Stimulated activated CD4-positive, alpha-beta T cell treated with anti-CD3 and anti-CD28 coated beads, Interleukin-4, amount 100 ng/mL, for 24 hours (primary cell): ENCODE data around the gene TRPC4.

Experiments
- DNase-seq: peaks from one replicate; pipeline ENCODE4 v3.0.0-alpha.2; 2020

TRPC4 gene

DNA sequence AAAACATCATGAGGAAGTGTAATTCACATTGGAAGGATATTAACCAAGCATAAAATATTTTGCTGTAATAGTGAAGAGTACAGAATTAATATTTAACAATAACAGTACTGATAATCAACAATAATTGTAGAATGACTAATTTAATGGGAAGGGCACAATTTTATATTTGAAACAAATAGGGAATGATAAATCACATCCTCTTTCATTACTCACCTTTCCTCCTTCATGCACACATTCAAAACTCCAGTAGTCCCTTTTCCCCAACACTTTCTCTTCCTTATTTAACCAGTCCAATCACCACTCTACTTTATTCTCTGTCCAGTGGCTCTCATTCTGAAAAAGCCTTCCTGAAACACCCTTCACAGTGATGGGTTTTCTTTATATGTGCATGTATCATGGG, 160.3 kb downstream of the TRPC4 start:
- no peak for DNase-seq

DNA sequence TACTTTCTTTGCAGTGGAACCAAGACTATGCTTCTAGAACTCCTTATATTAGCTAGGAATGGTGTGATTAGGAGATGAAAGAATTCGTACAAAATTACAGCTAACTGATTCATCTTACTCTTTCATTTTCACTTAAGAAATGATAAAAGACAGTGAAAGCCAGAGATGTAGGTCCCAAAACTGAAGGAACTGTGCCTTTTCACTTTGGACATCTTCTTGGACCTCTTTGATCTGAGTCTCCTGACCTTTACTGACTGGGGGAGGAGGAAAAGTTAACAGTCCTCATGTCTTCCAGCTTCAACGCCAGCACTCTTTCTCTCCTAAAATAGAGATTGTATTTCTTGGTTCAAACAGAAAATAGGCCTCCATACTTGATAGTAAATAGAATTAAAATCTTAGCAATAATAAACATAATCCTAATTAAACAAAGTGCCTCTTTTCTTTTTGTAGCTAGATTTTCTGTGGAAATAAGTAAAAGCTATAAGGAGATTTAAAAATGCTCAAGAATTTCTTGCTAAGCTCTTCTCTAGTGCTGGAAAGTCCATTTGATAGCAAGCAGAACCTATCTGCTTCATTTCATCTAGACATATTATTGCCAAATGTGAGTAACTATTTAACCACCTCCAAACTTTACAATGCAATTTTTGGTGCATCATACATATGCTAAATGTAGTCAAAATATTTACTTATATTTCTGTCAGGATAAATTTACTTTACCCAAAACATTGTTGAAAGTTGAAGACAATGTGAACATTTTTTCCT, 161.7 kb downstream of the TRPC4 start:
- no peak for DNase-seq

DNA sequence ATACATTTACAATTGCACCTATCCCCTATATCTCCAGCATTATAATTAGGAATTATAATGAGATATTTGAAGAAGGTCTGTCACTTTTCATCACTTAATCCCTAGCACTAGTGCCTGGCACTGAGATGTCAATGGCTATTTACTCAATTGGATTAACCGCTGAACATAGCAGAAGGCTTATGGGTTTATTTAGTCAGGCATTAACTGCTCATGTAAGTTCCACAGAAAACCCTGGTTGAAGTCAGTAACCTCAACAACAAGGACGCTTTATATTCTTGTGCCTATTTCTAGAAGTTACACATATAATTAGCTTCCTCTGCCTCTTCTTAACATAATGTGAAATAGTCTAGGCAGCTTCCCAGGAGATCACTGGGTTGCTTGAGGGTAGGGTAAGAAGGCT, 163.5 kb downstream of the TRPC4 start:
- DNase-seq: no peak

DNA sequence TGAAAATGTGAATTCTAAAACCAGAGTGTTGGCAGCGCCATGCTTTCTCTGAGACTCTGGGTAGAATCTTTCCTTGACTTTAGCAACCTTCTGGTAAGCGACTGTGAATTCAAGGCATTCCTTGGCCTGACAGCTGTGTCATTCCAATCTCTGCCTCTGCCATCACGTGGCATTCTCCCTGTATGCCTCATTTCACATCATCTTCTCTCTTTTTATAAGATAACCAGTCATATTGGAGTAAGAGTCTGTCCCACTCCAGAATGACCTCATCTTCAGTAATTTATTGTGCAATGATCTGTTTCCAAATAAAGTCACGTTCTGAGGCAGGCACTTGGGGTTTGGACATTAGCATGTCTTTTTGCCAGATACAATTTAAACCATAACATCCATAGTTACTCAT, 167.6 kb downstream of the TRPC4 start:
- DNase-seq: no peak

DNA sequence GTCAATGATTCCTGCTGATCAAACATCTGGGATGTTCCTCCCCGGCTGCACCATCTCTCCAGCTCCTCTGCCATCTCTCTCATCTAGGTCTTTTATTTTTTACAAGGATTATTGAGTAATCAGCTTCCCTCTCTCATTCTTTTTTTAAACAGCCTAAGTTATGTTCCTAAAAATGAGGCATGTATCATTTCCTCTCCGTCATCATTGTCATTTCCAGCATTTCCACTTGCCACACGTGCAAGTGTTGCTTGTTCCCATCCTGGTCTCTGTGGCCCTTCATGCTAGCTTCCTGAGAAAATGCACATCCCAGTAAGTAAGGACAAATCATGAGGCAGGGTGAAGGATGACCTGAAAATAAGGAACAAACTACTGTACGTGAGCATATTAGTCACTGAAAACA, 168.3 kb downstream of the TRPC4 start:
- no peak for DNase-seq

DNA sequence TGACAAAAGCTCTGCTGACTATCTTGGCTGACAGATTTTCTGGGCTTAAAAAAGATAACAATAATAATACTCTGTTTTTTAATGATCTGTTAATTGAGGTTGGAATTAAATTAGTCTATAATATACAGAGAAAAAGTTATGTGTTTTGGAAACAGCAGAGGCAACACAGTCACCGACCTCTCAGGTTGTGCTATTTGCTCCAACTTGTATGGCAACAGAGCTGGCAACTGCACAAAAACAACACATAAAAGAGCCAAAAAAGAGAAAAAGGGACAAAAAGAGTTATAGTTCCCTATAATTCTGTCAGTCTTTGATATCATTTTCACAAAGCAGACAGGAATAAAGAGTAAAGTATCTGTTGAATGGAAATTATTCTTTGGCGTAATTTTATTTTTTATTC, 168.7 kb downstream of the TRPC4 start:
- no peak for DNase-seq

DNA sequence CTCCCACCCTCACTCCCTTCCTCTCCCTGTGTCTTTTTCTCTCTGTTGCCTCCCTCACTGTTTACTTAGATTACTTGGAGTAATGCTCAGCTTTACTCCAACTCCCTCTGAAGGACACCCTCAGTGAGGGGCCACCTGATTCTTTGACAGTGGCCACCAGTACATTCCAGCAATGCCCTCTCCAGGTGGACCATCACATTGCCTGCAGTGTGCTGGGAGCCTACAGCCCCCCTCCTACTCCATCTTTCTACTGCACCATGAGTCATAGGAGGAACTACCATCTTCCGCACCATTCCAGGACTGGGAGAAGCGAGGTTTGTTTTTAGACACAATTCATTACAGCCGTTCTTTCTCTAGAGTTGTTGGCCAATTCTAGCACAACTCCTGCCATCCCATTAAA, 174.4 kb downstream of the TRPC4 start:
- DNase-seq: no peak

DNA sequence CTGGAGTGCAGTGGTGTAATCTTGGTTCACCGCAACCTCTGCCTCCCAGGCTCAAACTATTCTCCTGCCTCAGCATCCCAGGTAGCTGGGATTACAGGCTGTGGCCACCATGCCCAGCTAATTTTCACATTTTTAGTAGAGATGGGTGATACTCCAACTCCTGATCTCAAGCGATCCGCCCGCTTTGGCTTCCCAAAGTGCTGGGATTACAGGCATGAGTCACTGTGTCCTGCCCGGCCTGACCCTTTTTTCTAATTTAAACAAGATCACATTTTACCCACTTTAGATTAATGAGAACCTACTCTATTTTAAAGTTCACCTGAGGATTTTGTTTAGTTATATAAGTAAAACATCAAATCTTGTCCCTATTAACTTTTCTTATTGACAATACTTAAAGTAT, 179.2 kb downstream of the TRPC4 start:
- DNase-seq: no peak

DNA sequence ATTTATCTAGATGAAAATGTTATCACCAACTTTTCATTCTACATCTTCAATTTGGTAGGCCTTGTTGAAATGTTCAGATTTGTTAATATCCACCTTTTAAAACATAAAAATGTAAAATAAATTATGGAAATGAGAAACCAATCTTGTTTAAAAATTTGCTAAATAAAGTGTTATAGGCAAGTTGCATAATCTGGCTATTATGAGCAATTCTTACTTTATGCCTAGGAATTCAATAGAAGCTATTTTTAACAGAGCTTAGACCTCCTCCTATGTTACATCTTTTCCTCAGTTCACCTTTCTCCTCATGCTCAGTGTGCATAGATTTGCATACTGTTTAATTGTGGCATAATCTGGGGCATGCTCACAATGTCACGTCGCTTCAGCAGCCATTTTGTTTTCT, 183.1 kb downstream of the TRPC4 start:
- DNase-seq: no peak

DNA sequence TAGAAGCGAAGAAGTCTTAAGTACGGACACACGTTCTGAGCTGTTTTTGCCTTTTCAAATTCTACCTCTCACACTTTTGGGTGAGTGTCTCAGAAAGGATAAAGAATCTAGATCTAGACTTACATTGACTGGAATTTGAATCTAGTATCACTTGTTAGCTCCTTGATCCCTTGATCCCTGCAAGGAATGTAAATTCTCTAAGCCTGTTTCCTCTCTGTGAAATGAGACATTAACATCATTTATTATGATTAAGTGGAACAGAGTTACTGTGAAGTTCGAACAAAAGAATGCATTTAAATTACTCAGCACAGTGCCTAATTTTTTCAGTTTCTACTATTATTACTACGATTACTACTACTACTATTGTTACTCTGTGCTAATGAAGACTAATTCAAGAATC, 184.4 kb downstream of the TRPC4 start:
- no peak for DNase-seq

DNA sequence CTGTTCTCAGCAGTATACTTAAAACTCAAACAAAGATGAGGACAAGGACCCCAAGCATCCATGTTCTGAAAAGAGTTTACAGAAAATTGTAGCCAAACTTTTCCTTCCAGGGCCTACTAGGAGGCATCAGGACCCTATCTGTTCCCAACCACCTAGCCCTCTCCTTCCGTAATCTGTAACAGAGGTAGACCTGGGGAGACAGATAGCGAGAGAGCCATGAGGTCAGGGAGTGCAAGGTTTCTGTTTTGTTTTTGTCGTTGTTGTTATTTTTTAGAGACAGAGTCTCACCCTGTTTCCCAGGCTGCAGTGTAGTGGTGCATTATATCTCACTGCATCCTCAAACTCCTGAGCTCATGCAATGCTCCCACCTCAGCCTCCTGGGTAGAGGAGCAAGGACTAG, 187.1 kb downstream of the TRPC4 start:
- DNase-seq: no peak

DNA sequence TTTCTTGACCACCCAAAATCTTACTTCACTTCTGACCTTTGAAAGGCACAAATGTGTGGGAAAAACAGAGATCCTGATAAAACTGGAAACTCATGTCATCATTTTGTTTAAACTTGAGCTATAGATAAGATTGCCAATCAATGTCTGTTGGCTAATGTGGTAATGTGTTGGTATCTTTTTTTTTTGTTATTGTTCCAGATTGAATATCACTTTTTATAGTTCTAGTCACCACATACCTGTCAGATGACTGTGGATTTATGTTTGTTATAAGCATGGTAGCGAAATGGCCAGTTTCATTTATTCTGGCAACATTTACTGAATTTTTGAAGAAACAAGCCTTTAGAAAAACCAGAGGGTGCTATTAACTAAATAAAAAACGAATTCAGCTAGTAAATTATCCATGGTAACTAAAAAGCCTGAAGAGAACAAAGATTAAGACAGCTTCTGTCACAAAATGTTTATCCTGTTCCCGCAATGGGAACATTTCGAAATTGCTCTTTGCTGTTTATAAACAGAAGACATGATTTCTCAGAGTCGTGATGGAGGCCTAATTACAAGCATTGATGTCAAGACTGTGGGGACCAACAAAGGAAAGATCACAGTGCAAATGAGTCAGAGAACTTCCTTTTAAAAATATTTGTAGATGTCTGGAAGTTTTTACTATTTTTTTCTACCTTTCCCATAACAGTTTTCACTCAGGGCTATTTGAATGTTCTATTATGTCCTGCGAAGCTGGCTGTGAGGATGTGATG, 188.1 kb downstream of the TRPC4 start:
- no peak for DNase-seq

DNA sequence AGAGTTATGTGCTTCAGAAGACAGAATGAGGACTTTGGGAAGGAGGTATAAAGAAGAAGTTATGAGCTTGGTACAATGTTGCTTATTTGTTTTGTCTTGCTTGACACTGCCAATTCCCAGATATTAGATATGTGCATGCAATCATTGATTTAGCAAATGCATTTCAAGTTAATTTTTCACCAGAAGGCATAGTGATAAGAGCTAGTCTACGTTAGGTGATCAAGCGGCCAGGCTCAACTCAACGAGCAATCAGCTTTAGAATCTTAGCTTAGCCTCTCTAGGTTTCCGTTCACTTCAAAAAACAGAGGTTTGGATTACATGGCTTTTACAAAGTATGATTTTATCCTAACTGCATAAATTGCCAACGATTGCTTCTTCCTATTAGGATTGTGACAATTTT, 189.4 kb downstream of the TRPC4 start:
- no peak for DNase-seq

DNA sequence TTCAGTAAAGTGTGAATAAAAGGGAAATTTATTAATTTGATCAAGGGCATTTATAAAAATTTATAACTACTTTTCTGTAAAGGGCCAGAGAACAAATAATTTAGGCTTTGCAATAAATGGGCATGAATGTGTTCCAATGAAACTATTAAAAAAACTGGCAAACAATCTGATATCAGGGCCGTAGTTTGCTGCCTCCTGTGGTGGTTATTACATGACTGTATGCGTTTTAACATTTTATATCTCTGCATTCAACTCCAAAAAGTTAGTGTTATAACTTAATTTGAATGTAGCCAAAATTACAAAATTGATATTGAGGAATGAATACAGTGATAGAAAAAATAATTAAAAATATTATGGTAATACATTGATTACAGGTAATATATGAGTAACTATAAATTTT, 190.5 kb downstream of the TRPC4 start:
- DNase-seq: no peak

DNA sequence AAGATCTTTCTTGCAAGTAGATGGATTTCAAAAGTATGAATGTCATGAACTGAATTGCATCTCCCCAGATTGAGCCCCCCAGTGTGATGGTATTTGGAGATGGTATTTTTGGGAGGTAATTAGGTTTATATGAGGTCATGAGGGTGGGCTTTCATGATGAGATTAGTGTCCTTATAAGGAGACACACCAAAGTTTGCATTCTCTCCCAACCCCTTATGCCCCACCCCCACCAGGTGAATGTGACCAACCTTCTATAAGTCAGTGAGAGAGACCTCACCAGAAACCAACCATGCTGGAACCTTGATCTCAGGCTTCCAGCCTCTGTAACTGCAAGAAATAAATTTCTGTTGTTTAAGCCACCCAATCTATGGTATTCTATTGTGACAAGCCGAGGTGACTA, 199.7 kb downstream of the TRPC4 start:
- DNase-seq: no peak

DNA sequence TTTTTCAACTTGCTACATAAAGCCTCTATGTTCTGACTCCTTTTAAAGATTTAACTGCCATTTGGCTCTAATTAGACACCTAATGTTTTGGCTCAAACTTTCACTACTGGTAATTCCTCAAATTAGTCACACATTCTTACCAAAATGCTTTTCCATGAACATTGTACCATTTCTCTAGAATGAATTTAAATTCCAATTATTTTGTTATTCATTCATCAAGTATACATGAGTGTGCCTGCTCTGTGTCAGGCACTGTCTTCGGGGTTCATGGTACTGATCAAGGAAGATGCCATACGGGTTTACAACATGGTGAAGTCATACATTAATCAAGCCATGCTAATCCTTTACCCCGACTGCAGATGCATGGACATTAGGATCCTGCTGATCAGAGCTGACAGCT, 201.9 kb downstream of the TRPC4 start:
- no peak for DNase-seq

DNA sequence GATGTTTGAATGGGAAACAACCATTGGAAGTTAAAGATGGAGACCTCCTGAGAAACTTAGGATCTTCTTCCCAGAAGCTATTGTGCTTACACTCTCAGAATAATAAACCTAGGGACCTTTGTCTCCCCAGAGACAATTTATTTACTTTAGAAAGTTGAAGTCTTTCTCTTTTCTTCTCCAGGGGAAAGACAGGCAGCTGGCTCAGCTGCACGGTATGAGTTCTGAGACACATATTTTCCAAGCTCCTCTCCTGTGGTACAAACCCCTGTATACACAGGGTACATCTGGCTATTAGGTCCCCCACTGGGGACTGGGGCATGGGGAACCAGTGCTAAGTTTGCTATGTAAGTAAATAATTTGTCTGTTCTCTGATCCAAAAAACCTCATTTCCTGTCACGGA, 203.5 kb downstream of the TRPC4 start:
- DNase-seq: no peak

DNA sequence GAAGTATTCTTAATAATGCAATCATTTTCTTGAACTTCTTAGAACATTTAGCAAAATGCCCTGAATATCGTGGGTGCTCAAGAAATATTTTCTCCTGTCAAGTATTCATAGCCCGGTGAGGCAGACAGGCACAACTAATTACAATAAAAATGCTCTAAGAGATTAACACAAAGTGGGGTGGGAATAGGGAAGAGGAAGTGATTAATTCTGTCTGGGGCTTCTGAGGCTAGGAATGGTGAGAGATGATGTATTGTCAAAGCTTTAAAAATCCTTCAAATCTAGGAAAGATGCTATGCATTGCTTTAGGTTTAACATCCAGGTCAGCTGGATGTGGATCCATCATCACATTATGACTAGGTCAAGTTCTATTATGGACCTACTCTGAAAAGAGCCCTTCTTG, 204.2 kb downstream of the TRPC4 start:
- DNase-seq: no peak

DNA sequence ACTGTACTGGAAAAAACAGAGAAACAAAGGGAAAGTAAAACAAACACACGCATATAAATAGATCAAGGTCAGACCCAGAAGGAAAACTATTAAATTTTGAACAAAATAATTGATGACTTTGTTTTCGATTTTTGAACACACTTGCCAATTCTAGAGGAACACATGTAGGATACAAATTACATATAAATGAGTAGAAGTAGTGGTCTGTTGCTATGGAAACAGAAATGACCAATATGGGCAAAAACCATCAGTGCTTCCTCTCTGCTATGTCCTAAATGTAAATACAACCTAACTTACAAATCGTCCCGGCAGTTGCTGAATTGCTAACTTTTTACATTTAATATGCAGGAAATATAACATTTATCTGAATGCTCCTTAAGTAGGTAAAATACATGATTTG, 205.8 kb downstream of the TRPC4 start:
- DNase-seq: no peak

DNA sequence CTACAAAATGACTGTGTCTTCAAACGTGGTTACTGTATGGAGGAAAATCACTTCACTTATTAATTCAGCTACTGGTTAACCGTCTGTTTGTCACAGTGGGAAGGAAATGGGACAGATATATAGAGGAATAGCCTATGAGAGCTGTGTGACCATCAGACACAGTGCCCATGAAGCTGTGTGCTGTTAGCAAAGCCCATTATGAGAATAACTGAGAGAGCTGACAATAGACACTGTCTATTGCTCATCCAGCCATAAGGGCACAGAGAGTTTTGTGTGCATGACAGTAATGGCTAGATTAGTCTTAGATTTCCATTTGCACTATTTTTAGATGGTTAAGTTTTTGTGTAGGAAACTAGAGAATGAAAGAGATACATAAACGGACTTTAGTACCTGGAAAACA, 206.9 kb downstream of the TRPC4 start:
- no peak for DNase-seq

DNA sequence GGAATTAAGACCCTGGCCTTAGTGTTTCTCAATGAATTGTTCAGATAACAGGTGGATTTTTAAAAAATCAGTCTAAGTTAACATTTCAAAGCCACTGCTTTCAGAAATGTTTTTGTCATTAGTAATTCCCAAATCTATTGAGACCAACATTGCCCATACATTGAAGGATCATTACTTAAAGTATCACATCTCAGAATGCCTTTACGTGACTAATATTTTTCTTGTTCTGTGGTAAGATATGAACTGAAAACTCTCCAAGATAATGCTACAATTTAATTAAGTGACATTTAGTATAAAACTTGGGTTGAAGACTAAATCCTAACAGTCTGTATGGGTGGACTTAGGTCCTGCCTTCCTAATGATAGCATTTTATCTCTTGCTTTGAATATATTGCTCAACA, 211.6 kb downstream of the TRPC4 start:
- DNase-seq: no peak

DNA sequence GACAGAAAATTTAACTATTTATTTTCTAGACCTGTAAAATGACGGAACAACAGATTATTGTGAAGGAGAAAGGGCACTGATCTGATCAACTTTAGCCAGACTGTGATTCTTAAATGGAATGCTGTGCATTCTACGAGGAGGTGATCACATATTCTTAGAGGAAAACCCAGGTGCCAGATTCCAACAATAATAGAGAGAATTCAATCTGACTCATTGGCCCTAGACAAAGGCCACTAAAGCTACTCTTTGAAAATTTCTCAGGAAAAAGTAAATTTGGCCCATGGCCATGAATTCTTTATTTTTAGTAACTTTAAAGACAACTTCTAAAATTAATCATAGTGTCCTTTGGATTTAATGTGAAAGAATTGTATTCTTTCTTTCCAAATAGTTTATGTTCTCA, 212.4 kb downstream of the TRPC4 start:
- DNase-seq: no peak

DNA sequence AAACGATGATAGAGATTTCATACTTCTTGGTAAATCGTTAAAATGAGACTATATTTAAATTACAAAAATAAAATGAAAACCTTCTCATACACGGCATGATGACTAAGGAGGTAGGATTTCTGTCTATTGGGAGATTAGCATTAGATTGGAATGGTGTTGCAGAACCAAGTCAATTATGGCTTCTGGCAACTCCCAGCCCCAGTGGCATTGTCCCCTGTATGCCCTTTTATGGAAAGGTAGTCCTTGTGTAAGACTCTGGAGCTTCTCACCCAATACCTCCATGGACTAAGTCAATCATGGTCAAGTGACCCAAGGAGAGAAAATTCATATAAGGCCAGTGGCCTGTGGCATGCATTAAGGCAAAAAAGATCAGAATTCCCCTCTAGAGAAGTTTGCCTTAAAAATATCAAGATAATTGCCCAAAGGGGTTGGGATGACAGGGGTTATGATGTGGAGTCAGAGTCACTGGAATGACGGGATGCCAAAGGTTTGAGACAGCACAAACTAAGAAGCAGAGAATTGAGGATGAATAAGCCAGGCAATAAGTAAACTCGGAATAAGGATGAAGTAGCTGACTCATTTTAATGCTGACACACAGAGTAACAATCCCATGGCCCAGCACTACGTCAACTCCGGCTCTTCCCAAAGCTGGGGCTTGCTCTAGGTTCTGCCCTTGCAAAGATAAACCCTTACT, 213.2 kb downstream of the TRPC4 start:
- no peak for DNase-seq

DNA sequence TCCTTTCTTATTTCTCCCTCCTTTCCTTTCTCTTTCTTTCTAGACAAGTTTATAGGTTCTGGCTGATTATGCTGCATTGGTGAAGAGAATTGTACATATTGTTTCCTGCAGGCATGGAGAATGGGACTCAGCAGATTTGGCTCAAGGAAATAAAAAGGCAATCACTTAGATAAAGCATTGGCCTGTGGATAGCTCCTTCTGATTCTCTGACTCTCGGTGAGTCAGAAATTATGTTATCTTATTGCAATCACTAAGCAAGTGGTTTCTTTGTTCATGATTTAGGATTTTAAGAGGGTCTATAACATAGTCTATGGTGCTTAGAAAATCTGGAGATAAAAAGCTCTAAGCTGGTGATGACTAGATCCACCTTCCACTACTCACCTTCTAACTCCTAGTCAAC, 217.0 kb downstream of the TRPC4 start:
- DNase-seq: no peak
